K562 (cell line): ENCODE results near the gene MTG2. TPM values are rescaled to one million over a fixed set of nuclear protein-coding genes. Genes with fewer than 3 reads are reported as not detected.

Source experiments
- ATF6 ChIP-seq: sonication (generic); formaldehyde crosslinking; IDR thresholded peaks from 2 replicates; pipeline ENCODE4 v1.4.0; 2020; ENCODE audit warnings: mild to moderate bottlenecking, missing genetic modification reagents
- DIDO1 ChIP-seq: fragments of 450-650 bp; IDR thresholded peaks from 2 replicates; pipeline ENCODE4 v1.6.1; 2016; ENCODE audit warnings: low read depth, missing biosample characterization, missing genetic modification characterization
- DLX4 ChIP-seq: fragments of 250-450 bp; sonication (Bioruptor Pico); IDR thresholded peaks from 2 replicates; pipeline ENCODE4 v1.6.1; 2021; ENCODE audit warnings: mild to moderate bottlenecking
- ETV5 ChIP-seq: sonication (generic); formaldehyde crosslinking; IDR thresholded peaks from 2 replicates; pipeline ENCODE4 v1.4.0; 2020; ENCODE audit warnings: low read depth, mild to moderate bottlenecking, missing genetic modification reagents
- GATA2 ChIP-seq: sonication (generic); formaldehyde crosslinking; IDR thresholded peaks from 2 replicates; pipeline ENCODE4 v1.4.0; 2020; ENCODE audit warnings: mild to moderate bottlenecking, missing genetic modification reagents
- HSF4 ChIP-seq: fragments of 250-450 bp; sonication (Bioruptor Pico); IDR thresholded peaks from 2 replicates; pipeline ENCODE4 v2.1.2; 2022; ENCODE audit warnings: mild to moderate bottlenecking, moderate library complexity, borderline replicate concordance
- MCM7 ChIP-seq, 2 experiments: fragments of 450-650 bp; IDR thresholded peaks; 2 replicates each; pipeline ENCODE4 v1.6.1; 2016 to 2018
- MNT ChIP-seq, 2 experiments: fragments of 450-650 bp; conservative IDR thresholded peaks; 2 replicates each; pipeline ENCODE4 v1.6.1; 2017; ENCODE audit warnings: mild to moderate bottlenecking in 2 of 2, moderate library complexity in 2 of 2
- PHF20 ChIP-seq: fragments of 450-650 bp; IDR thresholded peaks from 2 replicates; pipeline ENCODE4 v1.6.1; 2018; ENCODE audit not compliant: partially characterized antibody
- POLR2G ChIP-seq: fragments of 200-400 bp; formaldehyde crosslinking; IDR thresholded peaks from 2 replicates; pipeline ENCODE4 v1.6.1; 2017; ENCODE audit warnings: low read depth, mild to moderate bottlenecking, antibody characterized with exemption, low read length, moderate library complexity
- PYGO2 ChIP-seq: fragments of 450-650 bp; IDR thresholded peaks from 2 replicates; pipeline ENCODE4 v1.6.1; 2016; ENCODE audit warnings: mild to moderate bottlenecking, missing genetic modification characterization, moderate library complexity, missing compliant biosample characterization
- RBM34 ChIP-seq: fragments of 200-400 bp; formaldehyde crosslinking; IDR thresholded peaks from 2 replicates; pipeline ENCODE4 v1.6.1; 2018; ENCODE audit warnings: low read length, borderline replicate concordance; ENCODE audit not compliant: insufficient read depth
- RFX5 ChIP-seq: IDR thresholded peaks from 2 replicates; pipeline ENCODE4 v1.6.1; 2011; ENCODE audit warnings: low read depth, mild to moderate bottlenecking, improper control_type of control experiment, low read length
- RNF2 ChIP-seq: sonication (generic); IDR thresholded peaks from 2 replicates; pipeline ENCODE4 v1.6.1; 2016
- SMARCE1 ChIP-seq: fragments of 450-650 bp; IDR thresholded peaks from 2 replicates; pipeline ENCODE4 v1.7.1; 2016; ENCODE audit warnings: mild to moderate bottlenecking
- SNIP1 ChIP-seq: fragments of 450-650 bp; IDR thresholded peaks from 2 replicates; pipeline ENCODE4 v1.7.1; 2017; ENCODE audit warnings: low read depth, mild to moderate bottlenecking
- TRIM24 ChIP-seq, 2 experiments: fragments of 450-650 bp; IDR thresholded peaks; 2 replicates each; pipeline ENCODE4 v1.6.1; 2016
- XRCC5 ChIP-seq: fragments of 200-400 bp; formaldehyde crosslinking; IDR thresholded peaks from 2 replicates; pipeline ENCODE4 v1.6.1; 2017; ENCODE audit warnings: low read depth, mild to moderate bottlenecking, low read length
- YBX1 ChIP-seq: fragments of 450-650 bp; IDR thresholded peaks from 2 replicates; pipeline ENCODE4 v1.7.1; 2016; ENCODE audit warnings: mild to moderate bottlenecking
- ZNF592 ChIP-seq: fragments of 450-650 bp; IDR thresholded peaks from 2 replicates; pipeline ENCODE4 v1.6.1; 2017; ENCODE audit warnings: antibody characterized with exemption, mild to moderate bottlenecking
- ZNF695 ChIP-seq: fragments of 450-650 bp; formaldehyde crosslinking; IDR thresholded peaks from 2 replicates; pipeline ENCODE4 v1.4.0; 2020; ENCODE audit warnings: mild to moderate bottlenecking, moderate library complexity
- polyA plus RNA-seq, 8 experiments: library from polyadenylated mRNA; depleted of rRNA in 4 of 8; stranded (reverse) in 5 of 8; unstranded in 3 of 8; fragments of >200 nt; fragmentation: Nextera tagmentation in 2 of 8; fragmentation: Illumina TruSeq in 1 of 8; extraction: Ambion mirVana in 2 of 8; extraction: Trizol in 1 of 8; gene quantifications; 2 replicates each; pipeline versions ENCODE4 v1.2.1 to v1.2.3, GENCODE V29; 2011 to 2014; ENCODE audit warnings: inconsistent platforms in 1 of 8, missing spikeins in 1 of 8
- total RNA-seq, 7 experiments: library from RNA; depleted of rRNA in 6 of 7; stranded (reverse); fragments of >200 nt in 6 of 7; fragmentation: Illumina TruSeq in 2 of 7; extraction: Trizol in 2 of 7; gene quantifications; 2 replicates each; pipeline versions ENCODE4 v1.2.1 to v1.2.3, GENCODE V29; 2011 to 2021; ENCODE audit warnings: low replicate concordance in 1 of 7

MTG2 gene
- total and polyA plus RNA-seq, 9 of the 15 experiments (the other 6 are each of a cell fraction or from before 2014, with no cell fraction given) = 8.7 to 67.5 (median 44.5) TPM

- peak in 1 of 2 experiments; percentile 55; a peak in 2 of 4 replicates for TF ChIP-seq MNT (conservative IDR thresholded peaks at IDR 0.05)
- TF ChIP-seq TRIM24 (IDR thresholded peaks at IDR 0.05) = no peak
- no peak for TF ChIP-seq ATF6 (CRISPR knock-in tag)
- TF ChIP-seq ETV5 (CRISPR knock-in tag) = no peak
- no peak for TF ChIP-seq ZNF695
- TF ChIP-seq RNF2 = no peak
- no peak for TF ChIP-seq XRCC5
- TF ChIP-seq POLR2G = peak; percentile 93
- TF ChIP-seq SMARCE1 = no peak
- TF ChIP-seq DIDO1 (tag) = no peak
- no peak for TF ChIP-seq PHF20
- TF ChIP-seq GATA2 = no peak
- TF ChIP-seq YBX1 = no peak
- TF ChIP-seq DLX4 (CRISPR knock-in tag) = no peak
- no peak for TF ChIP-seq SNIP1
- TF ChIP-seq RFX5 = no peak
- no peak for TF ChIP-seq RBM34
- TF ChIP-seq HSF4 = no peak
- TF ChIP-seq ZNF592 = no peak
- no peak for TF ChIP-seq PYGO2 (tag)
- TF ChIP-seq MCM7 (IDR thresholded peaks at IDR 0.05) = no peak
Measured at GRCh38 chr20:62143081-62143956, 39.5 kb upstream of the MTG2 start, which contains the start of the genes PSMA7 and SS18L1 (continued).
